ENCODE measurements around the gene KRT72.

- no peak for TF ChIP-seq CTCF (IDR thresholded peaks at IDR 0.05)
- TF ChIP-seq POLR2A (IDR thresholded peaks at IDR 0.05) = no peak
These were observed 14.6 kb upstream of the KRT72 start for GRCh38 chr12:52615912-52616311.
